Ammon's horn (tissue), 1 donor: ENCODE data around the gene MFSD2B.
A peak's percentile ranks its signal among the peaks of the same experiment; 100 is the strongest.
"Not testable (repeated sequence)": the region's sequence is repeated elsewhere in the genome, so short reads cannot be mapped to it uniquely, and the experiment has no call there.

ENCODE experiments used
- DNase-seq: peaks from one replicate; pipeline ENCODE4 v3.0.0-alpha.2; 2016; ENCODE audit warnings: low spot score

MFSD2B gene

GRCh38 chr2:24019729-24020128, 9.8 kb downstream of the MFSD2B start:
- DNase-seq = no peak

GRCh38 chr2:24020244-24020643, 10.4 kb downstream of the MFSD2B start:
- no peak for DNase-seq

- no peak for DNase-seq
Observed at GRCh38 chr2:24021122-24021998, 11.5 kb downstream of the MFSD2B start.

GRCh38 chr2:24022324-24022974, 12.6 kb downstream of the MFSD2B start:
- no peak for DNase-seq

- DNase-seq = no peak
Observed at GRCh38 chr2:24022975-24023575, 13.2 kb downstream of the MFSD2B start.

GRCh38 chr2:24024018-24024417, 14.1 kb downstream of the MFSD2B start:
- no peak for DNase-seq

GRCh38 chr2:24024996-24025663, 15.2 kb downstream of the MFSD2B start:
- no peak for DNase-seq

GRCh38 chr2:24026233-24026632, 16.3 kb downstream of the MFSD2B start:
- DNase-seq = no peak

GRCh38 chr2:24038786-24039499, 29.1 kb downstream of the MFSD2B start:
- no peak for DNase-seq

GRCh38 chr2:24040511-24040910, 30.6 kb downstream of the MFSD2B start:
- no peak for DNase-seq

GRCh38 chr2:24043133-24043532, 33.2 kb downstream of the MFSD2B start:
- not testable (repeated sequence) for DNase-seq

- no peak for DNase-seq
Observed at GRCh38 chr2:24045511-24046508, 35.9 kb downstream of the MFSD2B start.

- no peak for DNase-seq
Observed at GRCh38 chr2:24046599-24046929, 36.7 kb downstream of the MFSD2B start.

- DNase-seq = peak; percentile 100
Observed at GRCh38 chr2:24046930-24047702, 37.2 kb downstream of the MFSD2B start, which contains the start of gene WDCP. WDCP (minus strand) TSS chr2:24047391; CDS start chr2:24039494, 7,897 bp downstream.

- DNase-seq = no peak
Observed at GRCh38 chr2:24047703-24048033, 37.8 kb downstream of the MFSD2B start.

- no peak for DNase-seq
Observed at GRCh38 chr2:24048769-24049484, 39.0 kb downstream of the MFSD2B start.

- DNase-seq = peak; percentile 36
Observed at GRCh38 chr2:24049485-24050021, 39.7 kb downstream of the MFSD2B start, which contains the start of gene FKBP1B. FKBP1B (plus strand) TSS chr2:24049741; CDS start chr2:24049850, 109 bp downstream.
